ENCODE results near the gene GRIN1.

The GRIN1 gene

DNA sequence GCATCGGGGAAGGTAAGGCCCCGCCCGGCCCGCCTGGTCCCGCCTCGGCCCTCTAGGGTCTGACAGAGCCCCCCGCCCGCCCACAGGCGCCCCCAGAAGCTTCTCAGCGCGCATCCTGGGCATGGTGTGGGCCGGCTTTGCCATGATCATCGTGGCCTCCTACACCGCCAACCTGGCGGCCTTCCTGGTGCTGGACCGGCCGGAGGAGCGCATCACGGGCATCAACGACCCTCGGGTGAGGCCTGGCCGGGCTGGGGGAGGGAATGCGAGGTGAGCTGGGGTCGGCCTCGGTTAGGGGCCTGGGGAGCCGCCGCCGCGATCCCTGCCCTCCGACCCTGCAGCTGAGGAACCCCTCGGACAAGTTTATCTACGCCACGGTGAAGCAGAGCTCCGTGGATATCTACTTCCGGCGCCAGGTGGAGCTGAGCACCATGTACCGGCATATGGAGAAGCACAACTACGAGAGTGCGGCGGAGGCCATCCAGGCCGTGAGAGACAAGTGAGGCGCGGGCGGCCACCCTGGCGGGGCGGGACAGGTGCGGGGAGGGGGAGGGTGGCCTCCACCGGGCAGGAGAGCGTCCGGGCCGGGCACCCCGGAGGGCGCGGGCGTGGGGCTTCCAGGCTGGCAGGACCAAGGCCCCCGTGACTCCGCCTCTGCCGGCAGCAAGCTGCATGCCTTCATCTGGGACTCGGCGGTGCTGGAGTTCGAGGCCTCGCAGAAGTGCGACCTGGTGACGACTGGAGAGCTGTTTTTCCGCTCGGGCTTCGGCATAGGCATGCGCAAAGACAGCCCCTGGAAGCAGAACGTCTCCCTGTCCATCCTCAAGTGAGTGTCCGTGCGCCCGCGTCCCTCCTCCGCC is 23.8 kb downstream of the GRIN1 start:
- TF ChIP-seq, protein P1, sequence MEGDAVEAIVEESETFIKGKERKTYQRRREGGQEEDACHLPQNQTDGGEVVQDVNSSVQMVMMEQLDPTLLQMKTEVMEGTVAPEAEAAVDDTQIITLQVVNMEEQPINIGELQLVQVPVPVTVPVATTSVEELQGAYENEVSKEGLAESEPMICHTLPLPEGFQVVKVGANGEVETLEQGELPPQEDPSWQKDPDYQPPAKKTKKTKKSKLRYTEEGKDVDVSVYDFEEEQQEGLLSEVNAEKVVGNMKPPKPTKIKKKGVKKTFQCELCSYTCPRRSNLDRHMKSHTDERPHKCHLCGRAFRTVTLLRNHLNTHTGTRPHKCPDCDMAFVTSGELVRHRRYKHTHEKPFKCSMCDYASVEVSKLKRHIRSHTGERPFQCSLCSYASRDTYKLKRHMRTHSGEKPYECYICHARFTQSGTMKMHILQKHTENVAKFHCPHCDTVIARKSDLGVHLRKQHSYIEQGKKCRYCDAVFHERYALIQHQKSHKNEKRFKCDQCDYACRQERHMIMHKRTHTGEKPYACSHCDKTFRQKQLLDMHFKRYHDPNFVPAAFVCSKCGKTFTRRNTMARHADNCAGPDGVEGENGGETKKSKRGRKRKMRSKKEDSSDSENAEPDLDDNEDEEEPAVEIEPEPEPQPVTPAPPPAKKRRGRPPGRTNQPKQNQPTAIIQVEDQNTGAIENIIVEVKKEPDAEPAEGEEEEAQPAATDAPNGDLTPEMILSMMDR (IDR thresholded peaks at IDR 0.05) = no peak

DNA sequence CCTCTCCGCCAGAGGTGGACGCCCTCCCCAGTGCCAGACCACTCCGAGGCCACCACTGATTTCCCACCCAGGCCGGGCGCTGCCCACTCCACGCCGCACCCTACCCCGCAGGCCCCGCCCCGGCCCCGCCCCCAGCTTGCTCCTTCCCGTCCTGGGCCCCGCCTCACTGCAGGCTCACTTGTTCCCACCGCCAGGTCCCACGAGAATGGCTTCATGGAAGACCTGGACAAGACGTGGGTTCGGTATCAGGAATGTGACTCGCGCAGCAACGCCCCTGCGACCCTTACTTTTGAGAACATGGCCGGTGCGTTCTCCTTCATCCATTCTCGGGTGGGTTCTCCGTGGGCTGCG is 24.4 kb downstream of the GRIN1 start:
- TF ChIP-seq, protein P1 (IDR thresholded peaks at IDR 0.05) = no peak

DNA sequence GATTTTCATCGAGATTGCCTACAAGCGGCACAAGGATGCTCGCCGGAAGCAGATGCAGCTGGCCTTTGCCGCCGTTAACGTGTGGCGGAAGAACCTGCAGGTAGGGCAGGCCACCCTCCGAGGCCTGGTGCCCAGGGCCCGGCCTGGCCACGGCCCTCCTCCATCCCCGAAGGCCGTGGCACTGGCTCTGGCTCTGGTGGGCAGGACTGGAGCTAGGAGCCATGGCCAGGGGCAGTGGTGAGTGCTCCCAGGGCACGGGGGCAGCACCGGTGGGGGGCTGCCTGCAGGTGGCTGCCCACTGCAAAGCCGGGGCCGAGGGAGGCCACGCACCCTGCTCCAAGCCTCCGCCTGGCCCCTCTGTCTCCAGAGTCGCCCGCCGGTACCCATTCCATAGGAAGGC is 24.9 kb downstream of the GRIN1 start:
- TF ChIP-seq, protein P1 (IDR thresholded peaks at IDR 0.05) = no peak

DNA sequence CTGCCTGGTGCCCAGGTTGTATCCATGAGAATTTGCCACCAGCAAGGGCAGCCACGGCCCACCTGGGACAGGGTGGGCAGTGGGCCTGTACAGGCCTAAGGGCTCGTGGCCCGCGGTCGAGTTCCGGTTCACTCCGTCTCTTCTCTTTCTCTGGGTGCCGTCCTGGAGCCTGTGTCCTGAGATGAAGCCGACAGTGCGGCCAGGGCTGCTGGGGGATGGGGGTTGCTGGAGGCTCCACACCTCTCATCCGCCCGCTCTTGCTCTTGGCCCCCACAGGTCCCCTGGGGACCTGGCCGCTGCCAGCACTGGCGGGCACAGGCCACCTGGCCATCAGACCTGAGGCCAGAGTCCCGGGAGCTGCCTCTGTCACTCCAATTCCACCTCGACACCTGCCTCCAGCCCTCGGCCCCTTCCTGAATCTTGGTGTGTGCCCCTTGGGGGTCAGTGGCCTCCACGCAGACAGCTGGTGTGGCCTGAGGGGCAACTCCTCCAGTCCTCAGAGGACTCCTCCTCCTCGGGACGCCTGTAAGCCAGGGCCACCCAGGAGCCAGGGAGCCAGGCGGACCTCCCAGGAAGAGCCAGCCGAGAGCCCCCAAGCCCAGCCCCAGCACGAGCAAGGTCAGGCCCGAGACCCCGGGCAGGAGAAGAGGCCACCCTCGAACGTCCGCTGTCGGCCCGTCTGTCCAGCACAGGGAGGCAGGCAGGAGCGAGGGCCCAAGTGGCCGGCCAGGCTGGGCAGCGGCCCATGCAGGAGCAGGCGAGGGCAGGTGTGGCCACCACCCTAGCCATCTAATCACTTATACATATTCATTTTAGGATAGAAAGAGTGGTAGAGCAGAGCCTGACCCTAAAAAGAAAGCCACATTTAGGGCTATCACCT is 25.7 kb downstream of the GRIN1 start:
- TF ChIP-seq, protein P1 (IDR thresholded peaks at IDR 0.05) = no peak

DNA sequence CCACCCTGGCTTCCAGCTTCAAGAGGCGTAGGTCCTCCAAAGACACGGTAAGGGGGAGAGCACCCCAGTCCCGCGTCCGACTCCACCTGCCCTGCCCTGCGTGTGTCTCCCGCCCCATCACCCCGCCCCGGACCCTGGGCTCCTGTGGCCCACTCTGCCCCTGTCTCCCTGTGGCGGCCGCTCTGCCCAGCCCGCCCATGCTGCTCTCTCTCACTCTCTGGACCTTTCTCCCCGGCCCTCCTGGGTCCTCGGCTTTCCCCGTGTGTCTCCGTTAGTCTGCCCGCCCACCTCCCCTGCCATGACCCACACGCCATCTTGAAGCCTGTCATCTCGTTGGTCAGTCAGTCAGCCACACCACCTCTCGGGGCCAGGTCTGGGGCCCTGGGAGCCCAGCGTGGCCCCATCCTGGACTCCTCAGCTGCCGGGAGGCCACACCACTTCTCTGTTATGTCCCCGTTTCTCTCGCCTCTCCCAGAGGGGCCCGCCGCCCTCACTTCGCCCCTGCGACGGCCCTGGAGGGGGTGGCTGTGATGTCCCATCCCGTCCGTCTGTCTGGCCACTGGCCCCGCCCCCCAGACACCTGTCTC is 26.4 kb downstream of the GRIN1 start:
- TF ChIP-seq, protein P1 (IDR thresholded peaks at IDR 0.05) = no peak

DNA sequence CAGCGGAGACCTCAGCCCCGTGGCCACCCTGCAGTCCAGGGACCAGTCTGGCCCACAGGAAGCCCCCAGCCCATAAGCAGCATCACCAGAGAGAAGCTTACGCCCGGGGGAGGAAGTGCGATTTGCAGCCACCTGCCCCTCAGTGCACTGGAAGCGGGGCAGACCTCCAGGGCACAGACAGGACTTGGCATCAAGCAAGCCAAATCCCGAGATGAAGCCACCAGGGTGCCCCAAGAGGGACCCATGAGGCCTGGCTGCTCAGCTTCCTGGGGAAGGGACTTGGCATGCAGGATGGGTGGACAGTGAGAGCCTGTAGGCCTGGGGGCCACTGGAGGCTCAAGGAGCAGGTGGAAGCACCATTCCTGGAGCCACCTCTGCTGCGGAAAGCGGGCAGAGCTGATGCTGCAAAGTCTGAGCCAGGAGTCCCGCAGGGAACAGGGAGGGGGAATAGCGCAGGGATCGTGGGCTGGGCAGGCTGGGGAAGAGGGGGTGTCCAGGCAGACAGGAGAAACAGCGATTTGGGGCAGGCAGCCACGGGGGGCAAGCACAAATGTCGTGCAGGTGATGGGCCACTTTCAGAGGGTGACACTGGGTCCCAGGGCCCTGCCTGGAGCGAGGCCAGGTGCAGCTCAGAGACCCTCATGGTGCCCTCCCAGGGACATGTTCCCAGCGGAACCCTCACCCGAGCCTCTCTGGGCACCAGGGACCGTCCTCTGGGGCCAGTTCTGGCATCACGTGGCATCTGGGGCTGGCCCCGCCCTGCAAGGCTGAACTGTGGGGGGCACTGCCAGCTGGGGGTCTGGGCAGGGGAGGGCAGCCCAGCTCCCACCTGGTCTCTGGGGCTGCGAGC is 27.7 kb downstream of the GRIN1 start:
- TF ChIP-seq, protein P1 (IDR thresholded peaks at IDR 0.05) = no peak

DNA sequence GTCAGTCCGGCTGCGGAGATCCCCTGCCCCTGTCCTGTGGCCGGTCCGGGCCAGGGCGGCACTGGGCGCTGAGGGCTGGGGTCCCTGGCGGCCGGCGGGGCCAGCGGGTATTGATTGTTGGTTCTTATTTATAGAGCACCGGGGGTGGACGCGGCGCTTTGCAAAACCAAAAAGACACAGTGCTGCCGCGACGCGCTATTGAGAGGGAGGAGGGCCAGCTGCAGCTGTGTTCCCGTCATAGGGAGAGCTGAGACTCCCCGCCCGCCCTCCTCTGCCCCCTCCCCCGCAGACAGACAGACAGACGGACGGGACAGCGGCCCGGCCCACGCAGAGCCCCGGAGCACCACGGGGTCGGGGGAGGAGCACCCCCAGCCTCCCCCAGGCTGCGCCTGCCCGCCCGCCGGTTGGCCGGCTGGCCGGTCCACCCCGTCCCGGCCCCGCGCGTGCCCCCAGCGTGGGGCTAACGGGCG is 28.4 kb downstream of the GRIN1 start:
- TF ChIP-seq, protein P1 (IDR thresholded peaks at IDR 0.05) = no peak

Measured in LNCAP (cell line).